ENCODE data around the gene RPL29.

DNA sequence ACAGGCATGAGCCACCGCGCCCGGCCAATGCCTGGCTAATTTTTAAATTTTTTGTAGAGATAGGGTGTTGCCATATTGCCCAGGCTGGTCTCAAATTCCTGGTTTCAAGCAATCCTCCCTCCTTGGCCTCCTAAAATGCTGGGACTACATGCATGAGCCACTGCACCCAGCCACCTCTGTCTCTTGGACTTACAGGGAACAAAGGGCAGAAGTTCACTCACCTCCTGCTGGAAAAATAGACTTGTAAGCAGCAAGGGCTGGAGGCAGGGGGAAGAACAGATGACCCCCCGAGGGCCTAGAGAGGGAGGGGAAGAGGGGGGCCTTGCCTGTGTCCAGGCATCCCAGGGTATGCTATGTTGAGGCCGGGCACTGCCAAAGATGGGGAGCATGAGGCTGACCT is 38.5 kb upstream of the RPL29 start:
- TF ChIP-seq YY1 (IDR thresholded peaks at IDR 0.05; ENCODE audit: insufficient read depth, insufficient read length) (no peak), ZNF274 (IDR thresholded peaks at IDR 0.05; ENCODE audit: low read depth, low read length) (no peak)

All from NT2/D1 (cell line).